Suprapubic skin (tissue), 4 donors: ENCODE results near the gene NAALADL2. TPM values are rescaled to one million over a fixed set of nuclear protein-coding genes. Genes with fewer than 3 reads are reported as not detected.

Experiments used
- DNase-seq, 2 donors: peaks; one replicate each; pipeline ENCODE4 v3.0.0-alpha.2; 2019; ENCODE audit warnings: low spot score in 2 of 2
- H3K27ac ChIP-seq: fragments of 200-600 bp; sonication (generic); one replicate; pipeline ENCODE4 v1.5.1; 2019
- H3K27me3 ChIP-seq: fragments of 200-600 bp; sonication (generic); one replicate; pipeline ENCODE4 v1.5.1; 2019
- H3K36me3 ChIP-seq: fragments of 200-600 bp; sonication (generic); one replicate; pipeline ENCODE4 v1.5.1; 2019
- H3K4me1 ChIP-seq: fragments of 200-600 bp; sonication (generic); one replicate; pipeline ENCODE4 v1.5.1; 2019
- H3K4me3 ChIP-seq: fragments of 200-600 bp; sonication (generic); one replicate; pipeline ENCODE4 v1.5.1; 2019; ENCODE audit warnings: mild to moderate bottlenecking
- H3K9me3 ChIP-seq: fragments of 200-600 bp; sonication (generic); one replicate; pipeline ENCODE4 v1.5.1; 2019
- EP300 ChIP-seq: sonication (generic); formaldehyde crosslinking; IDR thresholded peaks from one replicate; pipeline ENCODE4 v1.6.1; 2017; ENCODE audit warnings: antibody characterized with exemption
- POLR2A ChIP-seq, 2 donors: fragments of 450-650 bp; IDR thresholded peaks; one replicate each; pipeline ENCODE4 v1.6.1; 2017; ENCODE audit warnings: antibody characterized with exemption in 2 of 2, mild to moderate bottlenecking in 2 of 2, moderate library complexity in 2 of 2
- POLR2AphosphoS5 ChIP-seq, 3 donors: sonication (generic); formaldehyde crosslinking; IDR thresholded peaks; one replicate each; pipeline ENCODE4 v1.6.1; 2017; ENCODE audit warnings: antibody characterized with exemption in 3 of 3
- WGBS: methylation state at CpG from one replicate; pipeline ENCODE4 v1.1.5; 2018; 5-methylcytosine and 5-hydroxymethylcytosine counted together
- total RNA-seq, 4 donors: library from RNA; depleted of rRNA; stranded (reverse); fragments of >200 nt; gene quantifications; one replicate each; pipeline ENCODE4 v1.1.0, GENCODE V29; 2016
- TF ChIP-seq, protein P1 (sequence below), 2 donors: fragments of 200-600 bp in 1 of 2; fragments of 450-650 bp in 1 of 2; sonication (generic) in 1 of 2; IDR thresholded peaks; one replicate each; pipeline ENCODE4 v1.5.1; 2016 to 2019; ENCODE audit warnings: antibody characterized with exemption in 2 of 2, mild to moderate bottlenecking in 1 of 2, moderate library complexity in 1 of 2

The NAALADL2 gene
- total RNA-seq, 4 donors from 2014 or later, result 4.0 to 10.5 (median 8.5) TPM

DNA sequence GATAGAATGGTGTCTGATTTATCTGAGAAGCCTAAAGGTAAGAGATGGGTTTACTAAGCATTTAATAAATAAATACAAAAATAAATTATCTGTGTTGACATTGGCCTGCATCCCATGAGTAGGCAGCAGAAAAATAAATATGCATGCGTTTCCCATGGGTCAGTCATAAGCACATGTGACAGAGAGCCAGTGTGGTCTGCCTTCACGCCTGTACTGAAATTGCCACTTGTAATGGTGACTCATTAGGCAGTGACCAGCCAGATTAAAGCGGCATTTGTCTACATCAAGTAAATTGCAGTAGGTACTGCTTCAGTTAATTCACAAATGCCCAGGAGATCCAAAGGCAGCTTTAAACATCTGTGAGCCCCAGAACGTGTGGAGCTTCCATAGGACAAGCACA is 399.6 kb downstream of the NAALADL2 start:
- WGBS, result 86% methylated on average over 4 of the region's 4 CpGs
- H3K4me3 ChIP-seq, result no peak overlapping the region
- TF ChIP-seq POLR2A (IDR thresholded peaks at IDR 0.05) (no peak), POLR2AphosphoS5 (IDR thresholded peaks at IDR 0.05) (no peak), EP300 (no peak)
- TF ChIP-seq, protein P1, sequence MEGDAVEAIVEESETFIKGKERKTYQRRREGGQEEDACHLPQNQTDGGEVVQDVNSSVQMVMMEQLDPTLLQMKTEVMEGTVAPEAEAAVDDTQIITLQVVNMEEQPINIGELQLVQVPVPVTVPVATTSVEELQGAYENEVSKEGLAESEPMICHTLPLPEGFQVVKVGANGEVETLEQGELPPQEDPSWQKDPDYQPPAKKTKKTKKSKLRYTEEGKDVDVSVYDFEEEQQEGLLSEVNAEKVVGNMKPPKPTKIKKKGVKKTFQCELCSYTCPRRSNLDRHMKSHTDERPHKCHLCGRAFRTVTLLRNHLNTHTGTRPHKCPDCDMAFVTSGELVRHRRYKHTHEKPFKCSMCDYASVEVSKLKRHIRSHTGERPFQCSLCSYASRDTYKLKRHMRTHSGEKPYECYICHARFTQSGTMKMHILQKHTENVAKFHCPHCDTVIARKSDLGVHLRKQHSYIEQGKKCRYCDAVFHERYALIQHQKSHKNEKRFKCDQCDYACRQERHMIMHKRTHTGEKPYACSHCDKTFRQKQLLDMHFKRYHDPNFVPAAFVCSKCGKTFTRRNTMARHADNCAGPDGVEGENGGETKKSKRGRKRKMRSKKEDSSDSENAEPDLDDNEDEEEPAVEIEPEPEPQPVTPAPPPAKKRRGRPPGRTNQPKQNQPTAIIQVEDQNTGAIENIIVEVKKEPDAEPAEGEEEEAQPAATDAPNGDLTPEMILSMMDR (IDR thresholded peaks at IDR 0.05), result no peak
- no peak for DNase-seq
- H3K36me3 ChIP-seq, result no peaks in the 10 kb centered on the region
- H3K27ac ChIP-seq, result no peak overlapping the region
- no peaks in the 10 kb centered on the region for H3K9me3 ChIP-seq
- H3K4me1 ChIP-seq, result no peaks in the 10 kb centered on the region
- H3K27me3 ChIP-seq, result no peaks in the 10 kb centered on the region

DNA sequence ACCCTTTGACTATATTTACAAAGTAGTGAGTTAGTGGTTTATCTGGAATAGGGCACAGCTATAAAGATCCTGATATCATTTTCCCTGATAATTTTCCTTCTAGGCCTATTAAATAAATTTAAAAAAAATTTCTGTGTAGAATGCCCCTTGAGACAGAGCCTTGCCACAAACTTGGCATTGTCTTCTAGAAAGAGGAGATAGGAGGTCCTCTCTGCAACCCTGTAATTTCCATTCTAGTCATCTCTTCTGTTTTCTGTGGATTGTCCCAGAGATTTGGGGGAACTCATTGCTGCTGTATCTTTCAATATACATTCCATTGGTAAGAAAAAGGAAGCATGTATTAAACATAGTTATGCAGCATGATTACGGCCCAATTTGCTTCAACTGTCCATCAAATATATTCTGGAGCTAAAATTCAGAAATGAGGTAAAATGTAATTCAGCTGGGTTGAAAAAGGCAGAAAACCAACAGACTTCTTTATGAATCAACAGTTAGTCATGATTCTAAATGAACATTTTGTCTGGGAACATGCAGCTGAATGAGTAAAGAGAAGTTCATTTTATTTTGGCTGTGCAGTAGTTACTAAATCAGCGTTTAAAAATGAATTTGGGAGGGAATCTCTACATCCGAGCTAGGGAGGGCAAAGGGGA is 401.1 kb downstream of the NAALADL2 start:
- 70% methylated on average over 3 of the region's 3 CpGs for WGBS
- DNase-seq, result no peak
- Histone ChIP-seq H3K4me1 (no peaks in the 10 kb centered on the region), H3K36me3 (no peaks in the 10 kb centered on the region), H3K27ac (no peak overlapping the region), H3K27me3 (no peaks in the 10 kb centered on the region), H3K4me3 (no peak overlapping the region), H3K9me3 (no peaks in the 10 kb centered on the region)
- TF ChIP-seq POLR2A (IDR thresholded peaks at IDR 0.05) (no peak), POLR2AphosphoS5 (IDR thresholded peaks at IDR 0.05) (no peak), EP300 (no peak)
- TF ChIP-seq, protein P1 (IDR thresholded peaks at IDR 0.05), result no peak

DNA sequence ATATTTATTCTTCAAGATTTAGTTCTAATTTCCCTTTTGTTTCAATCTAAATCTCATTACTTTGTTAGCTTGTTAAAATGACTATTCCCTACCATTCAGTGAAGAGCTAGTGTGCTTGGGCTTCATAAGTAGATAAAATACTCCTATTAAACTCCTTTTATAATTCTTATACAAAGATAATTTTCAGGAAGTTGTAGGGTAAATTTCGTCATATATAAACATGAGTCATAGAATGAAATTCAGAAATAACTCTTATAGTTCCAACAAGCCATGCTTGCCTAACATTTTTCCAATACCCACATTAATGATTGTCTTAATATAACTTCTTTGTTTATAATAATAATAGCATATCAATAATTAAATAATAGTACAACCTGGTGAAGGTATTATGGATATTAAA is 407.3 kb downstream of the NAALADL2 start:
- DNase-seq, result no peak
- H3K4me1 ChIP-seq, result no peaks in the 10 kb centered on the region
- H3K9me3 ChIP-seq, result no peaks in the 10 kb centered on the region
- H3K4me3 ChIP-seq, result no peak overlapping the region
- no peak overlapping the region for H3K27ac ChIP-seq
- TF ChIP-seq POLR2A (IDR thresholded peaks at IDR 0.05) (no peak), POLR2AphosphoS5 (IDR thresholded peaks at IDR 0.05) (no peak), EP300 (no peak)
- TF ChIP-seq, protein P1 (IDR thresholded peaks at IDR 0.05), result no peak
- H3K27me3 ChIP-seq, result no peaks in the 10 kb centered on the region
- no peaks in the 10 kb centered on the region for H3K36me3 ChIP-seq
- 54% methylated on average over 1 of the region's 1 CpG for WGBS

DNA sequence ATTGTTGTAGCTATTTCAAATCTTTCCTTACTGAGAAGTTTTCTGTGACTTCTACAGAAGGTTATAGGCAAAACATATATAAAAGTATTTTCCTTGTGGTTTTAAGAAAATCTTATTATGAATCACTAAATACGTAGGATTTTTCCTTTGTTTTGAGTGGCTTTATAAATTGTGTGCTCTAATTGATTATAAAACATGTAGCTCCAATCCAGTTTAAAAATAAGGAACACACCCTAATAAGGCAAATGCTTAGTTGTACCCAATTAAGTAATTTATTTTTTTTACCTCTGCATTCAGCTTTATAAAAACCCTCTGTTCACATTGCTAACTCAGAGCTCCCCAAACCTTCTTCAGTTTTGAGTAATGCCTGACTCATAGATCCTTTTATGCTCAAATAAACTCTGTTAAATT is 408.0 kb downstream of the NAALADL2 start:
- H3K4me3 ChIP-seq, result no peak overlapping the region
- TF ChIP-seq, protein P1 (IDR thresholded peaks at IDR 0.05), result no peak
- TF ChIP-seq EP300, result no peak
- no peak overlapping the region for H3K27ac ChIP-seq
- H3K36me3 ChIP-seq, result no peaks in the 10 kb centered on the region
- no peaks in the 10 kb centered on the region for H3K9me3 ChIP-seq
- H3K4me1 ChIP-seq, result no peaks in the 10 kb centered on the region
- no peak for DNase-seq
- H3K27me3 ChIP-seq, result no peaks in the 10 kb centered on the region
- 79% methylated on average over 1 of the region's 1 CpG for WGBS

DNA sequence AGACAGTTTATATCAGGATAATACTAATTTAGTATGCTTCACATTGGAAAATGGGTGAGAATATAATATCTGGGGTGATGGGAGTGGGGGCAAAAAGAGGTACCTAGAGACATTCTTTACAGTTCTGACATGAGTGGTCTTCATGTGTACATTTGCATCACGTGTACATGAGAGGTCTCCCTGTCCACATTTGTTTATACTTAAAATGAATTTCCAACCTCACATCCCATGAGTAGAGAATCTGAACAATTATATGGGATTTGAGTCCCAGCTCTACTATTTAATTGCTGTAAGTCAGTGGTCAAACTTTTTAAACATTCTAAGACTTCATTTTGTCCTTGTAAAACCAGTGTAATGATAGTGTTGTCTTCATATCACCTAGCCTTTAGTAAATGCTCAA is 408.4 kb downstream of the NAALADL2 start:
- WGBS, result 0% methylated on average over 1 of the region's 1 CpG
- no peaks in the 10 kb centered on the region for H3K36me3 ChIP-seq
- H3K27me3 ChIP-seq, result no peaks in the 10 kb centered on the region
- H3K4me1 ChIP-seq, result no peaks in the 10 kb centered on the region
- no peak overlapping the region for H3K4me3 ChIP-seq
- no peak for DNase-seq
- TF ChIP-seq, protein P1 (IDR thresholded peaks at IDR 0.05), result no peak
- TF ChIP-seq POLR2A (IDR thresholded peaks at IDR 0.05) (no peak), EP300 (no peak), POLR2AphosphoS5 (IDR thresholded peaks at IDR 0.05) (no peak)
- no peaks in the 10 kb centered on the region for H3K9me3 ChIP-seq
- no peak overlapping the region for H3K27ac ChIP-seq
